Peyer's patch (tissue), 4 donors: ENCODE results near the gene MCIDAS. TPM values are rescaled to one million over a fixed set of nuclear protein-coding genes. Genes with fewer than 3 reads are reported as not detected.

Source experiments
- DNase-seq, 3 donors: peaks; one replicate each; pipeline ENCODE4 v3.0.0-alpha.2; 2017 to 2019
- H3K27ac ChIP-seq, 4 donors: fragments of 200-600 bp; sonication (generic); one replicate each; pipeline ENCODE4 v1.5.1; 2016 to 2019
- H3K27me3 ChIP-seq, 2 donors: fragments of 200-600 bp; sonication (generic); one replicate each; pipeline ENCODE4 v1.5.1; 2019
- H3K36me3 ChIP-seq, 3 donors: fragments of 200-600 bp; sonication (generic); one replicate each; pipeline ENCODE4 v1.5.1; 2016 to 2019
- H3K4me1 ChIP-seq, 4 donors: fragments of 200-600 bp; sonication (generic); one replicate each; pipeline ENCODE4 v1.5.1; 2016 to 2019
- H3K4me3 ChIP-seq, 4 donors: fragments of 200-600 bp; sonication (generic); 1 replicate in 3 of 4; 2 replicates in 1 of 4; pipeline ENCODE4 v1.5.1; 2016 to 2019; ENCODE audit warnings: mild to moderate bottlenecking in 1 of 4
- H3K9me3 ChIP-seq, 4 donors: fragments of 200-600 bp; sonication (generic); one replicate each; pipeline ENCODE4 v1.5.1; 2016 to 2019; ENCODE audit warnings: mild to moderate bottlenecking in 1 of 4
- CTCF ChIP-seq, 6 experiments: fragments of 450-650 bp in 4 of 6; fragments of 200-600 bp in 2 of 6; sonication (generic) in 1 of 6; IDR thresholded peaks; one replicate each; pipeline ENCODE4 v1.5.1; 2017 to 2019; ENCODE audit warnings: antibody characterized with exemption in 6 of 6, mild to moderate bottlenecking in 3 of 6, moderate library complexity in 1 of 6
- POLR2A ChIP-seq, 2 donors: fragments of 450-650 bp; IDR thresholded peaks; one replicate each; pipeline ENCODE4 v1.5.1; 2017; ENCODE audit warnings: antibody characterized with exemption in 2 of 2, mild to moderate bottlenecking in 2 of 2, moderate library complexity in 2 of 2
- small RNA-seq, 2 donors: library from RNA; depleted of rRNA; stranded (forward); fragments of <200 nt; gene quantifications; one replicate each; pipeline ENCODE3, GENCODE V24; 2016
- total RNA-seq, 4 donors: library from RNA; depleted of rRNA; stranded (reverse); fragments of >200 nt; gene quantifications; one replicate each; pipeline ENCODE4 v1.1.0, GENCODE V29; 2016

Gene MCIDAS
- total RNA-seq, 4 donors from 2014 or later, result not detected

GRCh38 chr5:55172051-55172899, 54.8 kb downstream of the MCIDAS start:
- Histone ChIP-seq H3K27me3 (peaks cover 0 to 24% of the 10 kb centered on the region in 2 donors), H3K4me3 (peak overlapping the region; percentile 33 to 55 (median 50)), H3K4me1 (peaks cover 0 to 30% (median 12%) of the 10 kb centered on the region in 4 donors), H3K9me3 (no peaks in the 10 kb centered on the region), H3K27ac (no peak overlapping the region), H3K36me3 (no peaks in the 10 kb centered on the region)
- TF ChIP-seq POLR2A (IDR thresholded peaks at IDR 0.05) (no peak), CTCF (IDR thresholded peaks at IDR 0.05) (peak; percentile 52 to 91 (median 84))
- DNase-seq, result peak in 2 of 3 donors; percentile 38 to 69

- TF ChIP-seq POLR2A (IDR thresholded peaks at IDR 0.05) (no peak), CTCF (IDR thresholded peaks at IDR 0.05) (no peak)
- DNase-seq, result no peak
- H3K4me1 ChIP-seq, result peaks cover 0 to 24% (median 11%) of the 10 kb centered on the region in 4 donors
- H3K4me3 ChIP-seq, result no peak overlapping the region
- H3K9me3 ChIP-seq, result no peaks in the 10 kb centered on the region
- no peaks in the 10 kb centered on the region for H3K36me3 ChIP-seq
- H3K27ac ChIP-seq, result no peak overlapping the region
- peaks cover 0 to 20% of the 10 kb centered on the region in 2 donors for H3K27me3 ChIP-seq
Observed at GRCh38 chr5:55171471-55171870, 55.6 kb downstream of the MCIDAS start.

Small RNA genes lying within 50 kb of the gene (small RNA-seq; reads per million reads assigned to genes)
- gene MIR449A, result 0 reads per million in 2 donors
- 0 reads per million in 2 donors for gene MIR449B
- 0 to 0.06 reads per million in 2 donors for gene MIR449C

Other genes with a start within 250 kb of the MCIDAS start
- not detected for gene ESM1, start 241.7 kb downstream of the MCIDAS start, total RNA-seq
- gene GZMK, start 203.1 kb downstream of the MCIDAS start, total RNA-seq, result not detected
- gene GZMA, start 124.7 kb downstream of the MCIDAS start, total RNA-seq, result 10 to 100 TPM in 1 of 4 donors, 1 to 10 TPM in 2, not detected in 1; 2.2 to 13.8 (median 7.2) TPM
- gene GPX8, start 67.1 kb downstream of the MCIDAS start, total RNA-seq, result 1 to 10 TPM in 3 of 4 donors, under 1 TPM in 1; 0.88 to 5.8 (median 1.3) TPM
- not detected for gene CDC20B, start 54.1 kb downstream of the MCIDAS start, total RNA-seq
- gene CCNO, start 6.3 kb upstream of the MCIDAS start, total RNA-seq, result 1 to 10 TPM in 2 of 4 donors, under 1 TPM in 1, not detected in 1; 0.95 to 3.1 (median 2.5) TPM
- 10 to 100 TPM; 16.0 to 26.4 (median 20.9) TPM for gene DHX29, start 80.4 kb upstream of the MCIDAS start, total RNA-seq
- gene MTREX, start 80.7 kb upstream of the MCIDAS start, total RNA-seq, result 100 to 1,000 TPM in 1 of 4 donors, 10 to 100 TPM in 3; 57.2 to 124 (median 61.5) TPM